H1 (cell line): ENCODE measurements around the gene CPT2. TPM values are rescaled to one million over a fixed set of nuclear protein-coding genes. Genes with fewer than 3 reads are reported as not detected.

Experiments
- CREB1 ChIP-seq: IDR thresholded peaks from 2 replicates; pipeline ENCODE4 v1.6.1; 2012; ENCODE audit warnings: inconsistent platforms
- PHF8 ChIP-seq: fragments of 200-600 bp; sonication (generic); conservative IDR thresholded peaks from 2 replicates; pipeline ENCODE4 v1.7.1; 2012; ENCODE audit warnings: low read depth, mild to moderate bottlenecking, inconsistent platforms, low read length, moderate library complexity
- RXRA ChIP-seq: IDR thresholded peaks from 2 replicates; pipeline ENCODE4 v1.6.1; 2011; ENCODE audit warnings: low read depth, mild to moderate bottlenecking, low read length, moderate library complexity; ENCODE audit not compliant: insufficient read depth
- polyA plus RNA-seq, 7 experiments: library from polyadenylated mRNA; depleted of rRNA in 3 of 7; stranded (reverse) in 5 of 7; unstranded in 2 of 7; fragments of >200 nt in 5 of 7; fragments of 200-250 nt in 2 of 7; gene quantifications; 1 replicate in 5 of 7; 2 replicates in 1 of 7; 4 replicates in 1 of 7; pipeline versions ENCODE4 v1.2.1 to v1.2.3, GENCODE V29; 2011 to 2013; ENCODE audit warnings: missing spikeins in 2 of 7, mixed read lengths in 2 of 7
- total RNA-seq: library from RNA; stranded (reverse); fragmentation: NEBNext Ultra II Directional; extraction: Animal tissue kit (Norgen Biotek cat#: 25700); gene quantifications from 2 replicates; pipeline ENCODE4 v1.2.1, GENCODE V29; 2021

CPT2 gene
- total and polyA plus RNA-seq, 2 of the 8 experiments (the other 6 are each of a cell fraction or from before 2014, with no cell fraction given) = 23.9 to 25.5 TPM

GRCh38 chr1:53220962-53221286 lies 24.3 kb downstream of the CPT2 start (continued):
- TF ChIP-seq RXRA (no peak), CREB1 (no peak), PHF8 (no peak)
